ENCODE measurements around the gene ITSN1.

- TF ChIP-seq CTCF (IDR thresholded peaks at IDR 0.05) (no peak), POLR2A (IDR thresholded peaks at IDR 0.05) (no peak)
These were observed 25.9 kb downstream of the ITSN1 start for GRCh38 chr21:33668180-33668579.
